HepG2 (cell line): ENCODE measurements around the gene MBD5.

ENCODE experiments used
- CEBPB ChIP-seq: IDR thresholded peaks from 2 replicates; pipeline ENCODE4 v1.6.1; 2011; ENCODE audit warnings: low read depth, low read length, improper control_type of control experiment, borderline replicate concordance
- DR1 ChIP-seq: sonication (generic); formaldehyde crosslinking; IDR thresholded peaks from 2 replicates; pipeline ENCODE4 v1.8.0; 2021; ENCODE audit warnings: mild to moderate bottlenecking, missing genetic modification reagents, inconsistent platforms
- KLF6 ChIP-seq: IDR thresholded peaks from 2 replicates; pipeline ENCODE4 v1.8.0; 2016; ENCODE audit warnings: missing biosample characterization, missing genetic modification reagents
- SMAD3 ChIP-seq: sonication (generic); formaldehyde crosslinking; IDR thresholded peaks from 2 replicates; pipeline ENCODE4 v1.4.0; 2020; ENCODE audit warnings: missing genetic modification reagents
- ZNF260 ChIP-seq: sonication (generic); formaldehyde crosslinking; IDR thresholded peaks from 2 replicates; pipeline ENCODE4 v1.4.0; 2020; ENCODE audit warnings: missing genetic modification reagents, low read depth, mild to moderate bottlenecking, borderline replicate concordance

DNA sequence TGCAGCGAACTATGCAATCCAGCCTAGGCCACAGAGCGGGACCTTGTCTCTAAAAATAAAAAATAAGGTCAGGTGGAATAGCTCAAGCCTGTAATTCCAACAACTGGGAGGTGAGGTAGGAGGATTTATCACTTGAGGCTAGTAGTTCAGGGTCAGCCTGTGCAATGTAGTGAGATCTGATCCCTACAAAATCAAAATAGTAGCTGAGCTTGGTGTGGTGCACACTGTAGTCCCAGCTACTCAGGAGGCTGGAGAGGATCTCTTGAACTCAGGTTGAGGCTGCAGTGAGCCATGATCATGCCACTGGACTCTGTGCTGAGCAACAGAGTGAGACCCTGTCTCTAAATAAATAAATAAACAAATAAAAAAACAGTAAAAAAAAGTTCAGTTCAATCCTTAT lies 5.7 kb downstream of the MBD5 start:
- no peak for TF ChIP-seq DR1 (CRISPR knock-in tag)
- TF ChIP-seq SMAD3 (CRISPR knock-in tag): no peak
- TF ChIP-seq CEBPB: no peak
- TF ChIP-seq KLF6: no peak
- no peak for TF ChIP-seq ZNF260
